ENCODE measurements around the gene LIN7B.

LIN7B gene

DNA sequence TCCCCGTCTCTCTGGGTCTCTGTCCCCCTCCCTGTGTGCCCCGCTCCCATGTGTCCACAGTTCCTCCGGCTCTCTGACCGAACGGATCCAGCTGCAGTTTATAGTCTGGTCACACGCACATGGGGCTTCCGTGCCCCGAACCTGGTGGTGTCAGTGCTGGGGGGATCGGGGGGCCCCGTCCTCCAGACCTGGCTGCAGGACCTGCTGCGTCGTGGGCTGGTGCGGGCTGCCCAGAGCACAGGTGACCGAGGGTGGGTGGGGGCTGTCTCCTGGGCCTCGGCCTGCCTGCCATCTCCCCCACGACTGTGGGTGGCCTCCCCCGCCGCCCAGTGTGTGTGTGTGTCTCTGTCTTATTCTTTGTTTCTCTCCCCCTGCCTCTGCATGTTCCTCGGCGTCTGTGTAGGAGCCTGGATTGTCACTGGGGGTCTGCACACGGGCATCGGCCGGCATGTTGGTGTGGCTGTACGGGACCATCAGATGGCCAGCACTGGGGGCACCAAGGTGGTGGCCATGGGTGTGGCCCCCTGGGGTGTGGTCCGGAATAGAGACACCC lies 53.8 kb downstream of the LIN7B start:
- Histone ChIP-seq H3K4me2 (ENCODE audit: low read length) (no peak overlapping the region), H3K36me3 (ENCODE audit: control insufficient read depth, insufficient read depth, low read length) (no peaks in the 10 kb centered on the region), H2AFZ (no peak overlapping the region), H3K27ac (no peak overlapping the region), H3K9me3 (ENCODE audit: control insufficient read depth, low read length) (no peaks in the 10 kb centered on the region), H3K9ac (no peak overlapping the region), H3K4me3 (ENCODE audit: low read depth, low read length) (no peak overlapping the region), H3K27me3 (ENCODE audit: control insufficient read depth, insufficient read depth, low read length) (no peaks in the 10 kb centered on the region), H3K79me2 (no peaks in the 10 kb centered on the region), H3K4me1 (no peaks in the 10 kb centered on the region)
- TF ChIP-seq, protein P1, sequence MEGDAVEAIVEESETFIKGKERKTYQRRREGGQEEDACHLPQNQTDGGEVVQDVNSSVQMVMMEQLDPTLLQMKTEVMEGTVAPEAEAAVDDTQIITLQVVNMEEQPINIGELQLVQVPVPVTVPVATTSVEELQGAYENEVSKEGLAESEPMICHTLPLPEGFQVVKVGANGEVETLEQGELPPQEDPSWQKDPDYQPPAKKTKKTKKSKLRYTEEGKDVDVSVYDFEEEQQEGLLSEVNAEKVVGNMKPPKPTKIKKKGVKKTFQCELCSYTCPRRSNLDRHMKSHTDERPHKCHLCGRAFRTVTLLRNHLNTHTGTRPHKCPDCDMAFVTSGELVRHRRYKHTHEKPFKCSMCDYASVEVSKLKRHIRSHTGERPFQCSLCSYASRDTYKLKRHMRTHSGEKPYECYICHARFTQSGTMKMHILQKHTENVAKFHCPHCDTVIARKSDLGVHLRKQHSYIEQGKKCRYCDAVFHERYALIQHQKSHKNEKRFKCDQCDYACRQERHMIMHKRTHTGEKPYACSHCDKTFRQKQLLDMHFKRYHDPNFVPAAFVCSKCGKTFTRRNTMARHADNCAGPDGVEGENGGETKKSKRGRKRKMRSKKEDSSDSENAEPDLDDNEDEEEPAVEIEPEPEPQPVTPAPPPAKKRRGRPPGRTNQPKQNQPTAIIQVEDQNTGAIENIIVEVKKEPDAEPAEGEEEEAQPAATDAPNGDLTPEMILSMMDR (IDR thresholded peaks at IDR 0.05): no peak

All from parathyroid adenoma (tissue), 2 donors.